ENCODE measurements around the gene RETN.

The RETN gene

DNA sequence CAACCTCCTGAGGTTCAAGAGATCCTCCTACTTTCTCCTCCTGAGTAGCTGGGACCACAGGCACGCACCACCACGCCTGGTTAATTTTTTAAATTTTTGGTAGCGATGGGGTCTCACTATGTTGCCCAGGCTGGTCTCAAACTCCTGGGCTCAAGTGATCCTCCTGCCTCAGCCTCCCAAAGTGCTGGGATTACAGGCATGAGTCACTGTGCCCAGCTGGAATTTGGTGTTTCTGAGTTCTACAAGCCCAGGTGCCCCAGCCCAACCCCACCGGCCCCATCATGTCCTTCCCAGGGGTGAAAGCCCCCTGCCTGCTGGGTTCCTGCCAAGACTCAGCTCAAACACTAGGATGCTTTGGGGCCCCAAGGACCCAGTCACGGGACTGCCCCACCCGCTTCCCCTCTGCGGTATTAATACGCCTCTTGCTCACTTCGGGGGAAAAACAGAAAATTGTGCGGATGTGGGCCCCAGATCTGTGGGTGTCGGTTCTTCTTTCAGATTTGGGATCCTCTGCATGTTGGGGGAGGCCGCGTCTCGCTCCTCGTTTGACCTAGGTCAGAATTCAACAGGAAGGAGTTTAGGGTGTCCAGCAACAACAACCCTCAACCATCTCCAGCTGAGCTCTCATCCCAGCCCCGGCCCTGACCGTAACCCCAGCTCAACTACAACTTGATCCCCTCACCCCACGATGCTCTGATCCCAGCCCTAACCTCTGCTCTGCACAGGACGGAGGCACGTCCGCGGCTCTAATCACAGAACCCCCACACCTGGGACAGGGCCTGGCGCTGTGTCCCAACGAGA lies 36.7 kb downstream of the RETN start:
- DNase-seq (ENCODE audit: low read depth in 3 of 3): peak; percentile 47 to 64 (median 61)

DNA sequence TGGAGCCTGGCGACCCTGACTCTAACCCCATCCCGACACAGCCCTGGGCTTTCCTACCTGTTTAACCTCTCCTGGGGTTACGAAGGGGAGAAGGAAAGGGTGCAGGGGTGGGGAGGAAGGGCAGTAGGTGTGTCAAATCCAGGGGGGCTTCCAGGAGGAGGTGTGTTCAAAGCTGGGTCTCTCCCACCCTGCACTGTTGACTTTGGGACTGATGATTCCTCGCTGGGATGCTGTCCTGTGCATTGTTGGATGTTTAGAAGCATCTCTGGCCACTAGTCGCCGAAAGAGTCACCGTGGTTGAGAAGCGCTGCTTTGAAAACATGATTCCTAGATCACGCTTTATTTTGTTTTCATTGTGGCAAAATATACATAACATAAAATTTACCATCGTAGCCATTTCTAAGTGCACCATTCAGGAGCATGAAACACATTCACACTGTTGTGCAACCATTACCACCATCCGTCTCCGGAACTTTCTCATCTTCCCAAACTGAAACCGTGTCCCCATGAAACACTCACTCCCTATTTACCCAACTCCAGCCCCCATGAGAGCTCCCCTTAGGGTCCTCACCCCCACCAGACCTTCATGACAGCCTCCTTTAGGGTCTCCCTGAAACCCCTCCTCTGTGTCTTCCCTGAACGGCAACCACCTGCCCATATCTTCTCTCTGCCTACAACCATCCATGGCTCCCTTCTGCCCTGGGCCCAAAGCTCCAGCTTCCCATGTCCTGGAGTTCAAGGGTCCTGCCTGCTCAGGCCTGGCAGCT lies 37.5 kb downstream of the RETN start:
- DNase-seq (ENCODE audit: low read depth in 3 of 3): no peak

DNA sequence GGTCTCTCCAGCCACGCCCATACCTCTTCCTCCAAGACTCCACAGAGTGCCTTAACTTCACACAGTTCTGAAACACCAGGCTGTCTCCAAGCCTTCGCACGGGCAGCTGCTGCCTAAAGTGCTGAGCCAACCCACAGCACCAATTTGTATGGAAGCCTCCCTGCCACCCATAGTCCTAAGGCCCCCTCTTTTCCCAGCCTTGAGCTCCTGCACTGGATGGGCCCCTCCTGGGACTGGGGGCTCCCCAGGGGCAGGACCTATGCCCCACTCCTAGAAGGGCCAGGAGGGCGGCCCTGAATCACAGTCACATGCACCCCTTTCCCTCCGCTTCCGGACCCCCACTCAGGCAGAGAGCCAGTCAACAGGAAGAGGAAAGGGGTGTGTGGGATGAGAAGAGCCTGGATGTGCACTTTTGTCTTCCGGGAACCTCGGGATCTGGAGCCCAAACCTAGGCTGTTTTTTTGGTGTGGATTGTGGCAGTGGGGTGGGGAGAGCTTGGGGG lies 38.2 kb downstream of the RETN start:
- DNase-seq (ENCODE audit: low read depth in 3 of 3): no peak

DNA sequence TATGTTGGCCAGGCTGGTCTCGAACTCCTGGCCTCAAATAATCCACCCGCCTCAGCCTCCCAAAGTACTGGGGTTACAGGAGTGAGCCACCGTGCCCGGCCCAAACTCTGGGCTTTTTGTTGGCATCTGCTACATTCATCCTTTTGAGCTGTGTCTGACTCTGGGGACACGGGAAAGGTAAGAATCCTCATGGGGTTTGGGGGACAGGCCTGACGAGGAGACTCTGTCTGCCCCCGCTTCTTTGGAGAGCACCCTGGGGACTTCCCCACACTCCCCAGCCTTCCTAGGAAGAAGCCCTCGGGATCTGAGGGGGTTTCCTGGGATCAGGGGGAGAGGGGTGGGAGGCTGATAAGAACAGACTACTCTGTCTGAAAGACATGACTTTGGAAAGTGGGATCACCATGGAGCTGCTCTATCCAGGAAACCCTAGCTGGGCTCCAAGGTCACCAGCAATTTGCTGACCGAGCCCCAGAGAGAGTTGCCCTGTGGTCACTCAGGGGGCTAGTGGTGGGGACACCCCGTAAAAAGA lies 41.1 kb downstream of the RETN start:
- no peak for DNase-seq (ENCODE audit: low read depth in 3 of 3)

DNA sequence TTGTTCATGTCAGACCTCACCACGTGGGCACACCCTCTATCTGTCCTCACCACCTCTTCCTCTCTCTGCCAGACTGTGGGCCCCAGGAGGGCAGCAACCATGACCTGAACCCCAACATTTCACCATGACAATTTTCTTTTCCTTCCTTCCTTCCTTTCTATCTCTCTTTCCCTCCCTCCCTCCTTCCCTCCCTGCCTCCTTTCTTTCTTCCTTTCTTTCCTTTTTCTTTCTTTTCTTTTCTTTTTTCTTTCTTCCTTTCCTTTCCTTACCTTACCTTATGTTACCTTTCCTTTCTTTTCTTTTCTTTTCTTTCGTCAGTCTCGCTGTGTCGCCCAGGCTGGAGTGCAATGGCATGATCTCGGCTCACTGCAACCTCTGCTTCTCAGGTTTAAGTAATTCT lies 41.8 kb downstream of the RETN start:
- no peak for DNase-seq (ENCODE audit: low read depth in 3 of 3)

DNA sequence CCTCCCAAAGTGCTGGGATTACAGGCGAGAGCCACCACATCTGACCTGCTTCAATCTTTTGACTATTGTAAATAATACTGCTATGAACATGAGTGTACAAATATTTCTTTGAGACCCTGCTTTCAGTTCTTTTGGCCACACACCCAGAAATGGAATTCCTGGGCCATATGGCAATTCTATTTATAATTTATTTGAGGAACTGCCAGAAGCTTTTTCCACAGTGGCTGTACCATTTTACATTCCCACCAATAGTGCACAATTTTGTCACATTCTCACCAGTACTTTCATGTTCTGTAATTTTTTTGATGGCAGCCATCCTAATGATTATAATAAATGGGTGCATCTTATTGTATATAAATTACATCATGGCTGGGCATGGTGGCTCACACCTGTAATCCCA lies 46.8 kb downstream of the RETN start:
- no peak for DNase-seq (ENCODE audit: low read depth in 3 of 3)

DNA sequence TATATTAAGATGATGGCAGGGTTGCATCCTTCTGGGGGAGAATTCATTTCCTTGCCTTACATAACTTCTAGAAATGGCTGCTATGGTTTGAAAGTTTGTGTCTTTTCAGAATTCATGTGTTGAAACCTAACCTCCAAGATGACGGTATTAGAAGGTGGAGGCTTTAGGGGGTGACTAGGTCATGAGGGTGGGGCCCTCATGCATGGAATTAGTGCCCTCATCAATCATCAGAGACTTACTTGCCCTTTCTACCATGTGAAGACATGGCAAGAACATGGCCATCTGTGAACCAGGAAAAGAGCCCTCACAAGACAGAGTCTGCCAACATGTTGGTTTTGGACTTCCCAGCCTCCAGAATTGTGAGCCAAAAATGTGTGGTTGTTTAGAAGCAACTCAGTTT lies 47.9 kb downstream of the RETN start:
- no peak for DNase-seq (ENCODE audit: low read depth in 3 of 3)

DNA sequence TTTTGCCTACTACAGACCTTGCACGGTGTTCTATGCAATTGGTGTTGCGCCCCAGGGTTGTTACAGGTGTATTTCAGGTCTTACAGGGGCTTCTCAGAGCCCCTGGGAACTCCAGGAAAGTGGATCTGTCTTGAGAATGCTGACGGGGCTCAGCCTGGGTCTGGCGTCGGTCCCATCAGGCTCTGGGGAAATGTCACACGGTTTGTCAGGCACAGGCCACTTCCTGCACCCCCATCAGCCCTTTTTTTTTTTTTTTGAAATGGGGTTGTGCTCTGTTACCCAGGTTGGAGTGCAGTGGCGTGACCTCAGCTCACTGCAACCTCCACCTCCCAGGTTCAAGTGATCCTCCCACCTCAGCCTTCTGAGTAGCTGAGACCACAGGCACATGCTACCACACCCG lies 49.8 kb downstream of the RETN start:
- DNase-seq (ENCODE audit: low read depth in 3 of 3): no peak
